Epithelial cell of esophagus (primary cell): Measurements from ENCODE around the gene SYNGR1.

Experiments used
- DNase-seq: peaks from one replicate; pipeline ENCODE4 v3.0.0; 2010; ENCODE audit warnings: low read depth
- H3K4me3 ChIP-seq: 2 replicates; pipeline ENCODE4 v1.5.1; 2011; ENCODE audit warnings: mild to moderate bottlenecking, low read length, control low read depth
- CTCF ChIP-seq: IDR thresholded peaks from 2 replicates; pipeline ENCODE4 v1.5.1; 2011; ENCODE audit warnings: low read depth, mild to moderate bottlenecking, low read length, control low read depth, inconsistent platforms; ENCODE audit not compliant: insufficient read depth; ENCODE audit errors: missing control alignments

The SYNGR1 gene

GRCh38 chr22:39311592-39312400 is 38.0 kb upstream of the SYNGR1 start:
- H3K4me3 ChIP-seq: no peak overlapping the region

GRCh38 chr22:39312410-39312809 is 37.4 kb upstream of the SYNGR1 start:
- no peak for TF ChIP-seq CTCF
- DNase-seq: no peak
- no peak overlapping the region for H3K4me3 ChIP-seq

More at GRCh38 chr22:39311592-39312400, 38.0 kb upstream of the SYNGR1 start:
- DNase-seq: peak; percentile 37
- no peak for TF ChIP-seq CTCF

DNA sequence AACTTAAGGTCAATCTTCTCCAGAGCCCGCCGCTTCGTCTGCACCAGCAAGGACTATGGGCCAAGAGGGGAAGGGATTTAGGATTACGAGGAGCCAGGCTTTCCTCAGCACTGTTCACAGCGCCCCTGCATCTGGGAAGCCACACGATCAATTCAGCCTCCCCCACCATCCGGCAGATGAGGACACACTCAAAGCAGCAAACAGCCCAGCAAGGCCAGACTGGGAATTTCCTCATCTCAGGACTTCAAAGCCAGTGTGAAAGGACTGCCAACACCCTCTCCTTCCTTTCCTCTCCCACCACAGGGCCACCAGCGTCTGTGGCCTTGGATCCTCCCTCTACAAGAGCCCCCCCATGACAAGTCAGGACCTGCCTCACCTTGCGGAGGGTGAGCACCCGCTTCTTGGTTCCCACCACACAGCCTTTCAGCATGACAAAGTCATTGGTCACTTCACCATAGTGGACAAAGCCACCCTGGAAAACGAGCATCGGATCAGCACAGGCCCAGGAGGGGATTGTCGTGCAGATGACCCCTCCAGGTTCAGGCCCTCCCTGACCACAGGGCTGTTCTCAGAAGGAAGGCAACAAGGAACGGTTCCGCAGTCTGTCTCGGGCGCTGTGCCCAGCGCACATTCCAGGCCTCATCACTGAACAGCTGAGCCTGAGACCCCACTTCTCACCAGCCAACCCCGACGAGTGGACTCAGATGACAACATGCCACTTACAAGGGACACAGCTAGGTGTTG is 36.4 kb upstream of the SYNGR1 start:
- no peak overlapping the region for H3K4me3 ChIP-seq
- TF ChIP-seq CTCF: no peak
- no peak for DNase-seq

GRCh38 chr22:39314251-39314971 is 35.4 kb upstream of the SYNGR1 start:
- no peak overlapping the region for H3K4me3 ChIP-seq
- TF ChIP-seq CTCF: peak; percentile 28
- DNase-seq: no peak

DNA sequence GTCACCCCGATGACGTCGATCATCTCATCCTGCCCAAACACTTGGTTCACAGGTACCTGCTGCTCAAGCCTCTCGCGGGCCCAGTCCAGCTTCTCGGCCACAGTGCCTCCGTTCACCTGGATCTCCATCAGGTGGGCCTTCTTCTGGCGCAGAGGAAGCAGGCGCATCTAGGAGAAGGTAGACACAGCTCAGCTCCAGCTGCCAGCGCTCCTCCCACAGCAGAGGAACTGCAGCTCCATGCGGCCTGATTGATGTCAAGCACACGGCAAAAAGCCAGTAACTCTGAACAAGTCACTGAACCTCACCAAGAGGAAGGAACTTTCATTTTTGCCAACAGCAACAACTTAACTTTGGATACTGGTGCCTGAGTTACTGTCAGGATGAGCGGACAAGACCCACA is 34.4 kb upstream of the SYNGR1 start:
- TF ChIP-seq CTCF: no peak
- no peak for DNase-seq
- peak overlapping the region; percentile 26 for H3K4me3 ChIP-seq

DNA sequence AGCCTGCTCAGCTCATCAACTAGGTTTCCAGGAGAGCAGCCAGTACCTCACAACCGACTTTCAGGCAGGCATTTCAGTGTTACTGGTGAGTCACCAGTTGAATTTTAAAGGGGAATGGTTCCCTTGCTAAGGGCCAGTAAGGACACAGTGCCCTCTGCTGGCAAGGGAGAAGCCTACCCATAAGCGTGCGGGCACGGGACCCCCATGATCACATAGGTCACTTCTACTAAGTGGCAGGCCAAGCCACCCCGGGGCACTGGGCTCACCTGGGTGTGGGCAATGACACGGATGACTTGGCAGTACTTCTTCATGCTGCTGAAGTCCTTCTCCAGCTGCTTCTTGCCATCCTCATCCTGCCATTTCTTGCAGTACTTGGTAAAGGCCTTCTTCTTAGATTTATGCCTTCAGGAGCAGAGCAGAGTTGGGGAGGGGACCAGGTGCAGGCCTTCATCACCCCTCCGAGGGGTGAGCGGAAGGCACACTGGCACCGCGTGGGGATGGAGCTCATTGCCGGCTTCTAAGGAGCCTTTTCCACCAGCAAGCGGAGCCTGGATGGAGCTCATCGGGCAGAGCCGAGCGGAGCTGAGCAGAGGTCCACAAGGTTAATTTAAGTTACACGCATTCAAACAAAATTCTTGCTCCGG is 33.2 kb upstream of the SYNGR1 start:
- TF ChIP-seq CTCF: peak; percentile 91
- H3K4me3 ChIP-seq: peak overlapping the region; percentile 99
- peak; percentile 93 for DNase-seq
